Panc1 (cell line): ENCODE measurements around the gene EPX.

ENCODE experiments used
- CTCF ChIP-seq: fragments of 450-650 bp; IDR thresholded peaks from 2 replicates; pipeline ENCODE4 v1.5.1; 2017; ENCODE audit warnings: mild to moderate bottlenecking
- REST ChIP-seq, 2 experiments: IDR thresholded peaks; 2 replicates each; pipeline ENCODE4 v1.6.1; 2011 to 2012; ENCODE audit warnings: low read depth in 2 of 2, control low read depth in 1 of 2, low read length in 1 of 2, mild to moderate bottlenecking in 1 of 2, moderate library complexity in 1 of 2; ENCODE audit not compliant: insufficient read depth in 1 of 2

- TF ChIP-seq REST (IDR thresholded peaks at IDR 0.05; ENCODE audit: insufficient read depth in 1 of 2, low read depth in 2 of 2, low read length in 1 of 2), result no peak
- TF ChIP-seq CTCF, result no peak
Measured at GRCh38 chr17:58205936-58206335, 13.4 kb downstream of the EPX start.
